ENCODE measurements around the gene LRCH4. TPM values are rescaled to one million over a fixed set of nuclear protein-coding genes. Genes with fewer than 3 reads are reported as not detected.
A peak's percentile ranks its signal among the peaks of the same experiment; 100 is the strongest.

The LRCH4 gene
- total and polyA plus RNA-seq, 9 of the 15 experiments (the other 6 are each of a cell fraction or from before 2014, with no cell fraction given), result 0.06 to 63.3 (median 15.0) TPM

GRCh38 chr7:100623951-100624824 is 38.3 kb upstream of the LRCH4 start (continued):
- TF ChIP-seq ZBTB40 (IDR thresholded peaks at IDR 0.05), result peak; percentile 99
- peak; percentile 99 for TF ChIP-seq ZBTB40 (CRISPR knock-in tag; IDR thresholded peaks at IDR 0.05)
- no peak for TF ChIP-seq MTA2 (IDR thresholded peaks at IDR 0.05; ENCODE audit: low read depth)
- TF ChIP-seq PCBP2 (IDR thresholded peaks at IDR 0.05; ENCODE audit: low read depth, low read length, poor library complexity, severe bottlenecking), result no peak
- no peak for TF ChIP-seq ZNF639 (CRISPR knock-in tag; conservative IDR thresholded peaks at IDR 0.05 in 1 of 2, IDR thresholded peaks at IDR 0.05 in 1 of 2)
- TF ChIP-seq POLR2AphosphoS2 (IDR thresholded peaks at IDR 0.05; ENCODE audit: low read length), result peak; percentile 37; the same call in 1 of the 2 replicates
- no peak for TF ChIP-seq ZNF696 (CRISPR knock-in tag; conservative IDR thresholded peaks at IDR 0.05)
- no peak for TF ChIP-seq PRPF4 (IDR thresholded peaks at IDR 0.05; ENCODE audit: insufficient read depth, low read depth, low read length, poor library complexity, severe bottlenecking)
- no peak for TF ChIP-seq ILF3 (IDR thresholded peaks at IDR 0.05; ENCODE audit: borderline replicate concordance)
- no peak for TF ChIP-seq ZKSCAN8 (CRISPR knock-in tag; IDR thresholded peaks at IDR 0.05)
- TF ChIP-seq, protein P1, sequence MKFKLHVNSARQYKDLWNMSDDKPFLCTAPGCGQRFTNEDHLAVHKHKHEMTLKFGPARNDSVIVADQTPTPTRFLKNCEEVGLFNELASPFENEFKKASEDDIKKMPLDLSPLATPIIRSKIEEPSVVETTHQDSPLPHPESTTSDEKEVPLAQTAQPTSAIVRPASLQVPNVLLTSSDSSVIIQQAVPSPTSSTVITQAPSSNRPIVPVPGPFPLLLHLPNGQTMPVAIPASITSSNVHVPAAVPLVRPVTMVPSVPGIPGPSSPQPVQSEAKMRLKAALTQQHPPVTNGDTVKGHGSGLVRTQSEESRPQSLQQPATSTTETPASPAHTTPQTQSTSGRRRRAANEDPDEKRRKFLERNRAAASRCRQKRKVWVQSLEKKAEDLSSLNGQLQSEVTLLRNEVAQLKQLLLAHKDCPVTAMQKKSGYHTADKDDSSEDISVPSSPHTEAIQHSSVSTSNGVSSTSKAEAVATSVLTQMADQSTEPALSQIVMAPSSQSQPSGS (CRISPR knock-in tag; IDR thresholded peaks at IDR 0.05), result no peak
- TF ChIP-seq MYNN (IDR thresholded peaks at IDR 0.05), result no peak
- no peak for TF ChIP-seq MYNN (CRISPR knock-in tag; IDR thresholded peaks at IDR 0.05)
- TF ChIP-seq CBX1 (IDR thresholded peaks at IDR 0.05; ENCODE audit: low read depth), result no peak
- no peak for TF ChIP-seq PCBP1 (IDR thresholded peaks at IDR 0.05; ENCODE audit: low read depth, low read length, poor library complexity, severe bottlenecking)

Data from K562 (cell line).